AG09319 (cell line): ENCODE data around the gene IQSEC2.

ENCODE experiments used
- DNase-seq: peaks from one replicate; pipeline ENCODE4 v3.0.0-alpha.2; 2010; ENCODE audit warnings: low read depth; ENCODE audit errors: extremely low read depth
- TF ChIP-seq, protein P1 (sequence below): IDR thresholded peaks from 2 replicates; pipeline ENCODE4 v1.5.1; 2011; ENCODE audit warnings: low read depth, mild to moderate bottlenecking, inconsistent platforms, low read length, moderate library complexity

The IQSEC2 gene

DNA sequence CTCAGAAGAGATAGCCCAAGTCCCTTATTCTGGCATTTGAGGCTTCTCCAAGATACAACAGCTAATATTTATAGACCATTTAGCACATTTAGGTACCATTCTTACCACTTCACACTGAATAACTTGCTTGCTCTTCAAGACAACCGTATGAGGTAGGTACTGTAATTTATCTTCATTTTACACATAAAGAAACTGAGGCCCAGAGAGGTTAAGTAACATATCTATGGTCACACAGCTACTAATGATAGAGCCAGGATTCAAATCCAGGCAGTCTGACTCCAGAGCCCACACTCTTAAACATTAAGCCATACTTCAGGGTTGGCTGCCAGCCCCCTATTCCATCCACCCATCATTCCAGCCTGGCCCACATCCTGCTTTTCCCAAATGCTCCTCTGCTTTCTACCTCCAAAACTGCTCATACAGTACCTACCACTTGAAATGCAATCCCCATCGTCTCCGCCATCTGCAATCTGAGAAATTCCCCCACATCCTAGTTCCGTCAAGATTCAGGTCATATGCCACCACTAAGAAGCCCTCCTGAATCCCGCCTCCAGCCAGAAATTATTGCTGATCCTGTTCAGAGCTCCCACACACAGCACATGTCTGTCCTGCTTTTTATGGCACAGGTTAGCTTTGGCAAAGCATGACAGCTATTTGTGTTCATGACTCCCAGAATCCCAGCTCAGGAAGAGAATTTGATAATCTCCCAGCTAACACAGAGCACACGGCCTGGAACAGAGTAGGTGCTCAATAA lies 23.5 kb downstream of the IQSEC2 start:
- no peak for DNase-seq
- TF ChIP-seq, protein P1, sequence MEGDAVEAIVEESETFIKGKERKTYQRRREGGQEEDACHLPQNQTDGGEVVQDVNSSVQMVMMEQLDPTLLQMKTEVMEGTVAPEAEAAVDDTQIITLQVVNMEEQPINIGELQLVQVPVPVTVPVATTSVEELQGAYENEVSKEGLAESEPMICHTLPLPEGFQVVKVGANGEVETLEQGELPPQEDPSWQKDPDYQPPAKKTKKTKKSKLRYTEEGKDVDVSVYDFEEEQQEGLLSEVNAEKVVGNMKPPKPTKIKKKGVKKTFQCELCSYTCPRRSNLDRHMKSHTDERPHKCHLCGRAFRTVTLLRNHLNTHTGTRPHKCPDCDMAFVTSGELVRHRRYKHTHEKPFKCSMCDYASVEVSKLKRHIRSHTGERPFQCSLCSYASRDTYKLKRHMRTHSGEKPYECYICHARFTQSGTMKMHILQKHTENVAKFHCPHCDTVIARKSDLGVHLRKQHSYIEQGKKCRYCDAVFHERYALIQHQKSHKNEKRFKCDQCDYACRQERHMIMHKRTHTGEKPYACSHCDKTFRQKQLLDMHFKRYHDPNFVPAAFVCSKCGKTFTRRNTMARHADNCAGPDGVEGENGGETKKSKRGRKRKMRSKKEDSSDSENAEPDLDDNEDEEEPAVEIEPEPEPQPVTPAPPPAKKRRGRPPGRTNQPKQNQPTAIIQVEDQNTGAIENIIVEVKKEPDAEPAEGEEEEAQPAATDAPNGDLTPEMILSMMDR, result no peak

DNA sequence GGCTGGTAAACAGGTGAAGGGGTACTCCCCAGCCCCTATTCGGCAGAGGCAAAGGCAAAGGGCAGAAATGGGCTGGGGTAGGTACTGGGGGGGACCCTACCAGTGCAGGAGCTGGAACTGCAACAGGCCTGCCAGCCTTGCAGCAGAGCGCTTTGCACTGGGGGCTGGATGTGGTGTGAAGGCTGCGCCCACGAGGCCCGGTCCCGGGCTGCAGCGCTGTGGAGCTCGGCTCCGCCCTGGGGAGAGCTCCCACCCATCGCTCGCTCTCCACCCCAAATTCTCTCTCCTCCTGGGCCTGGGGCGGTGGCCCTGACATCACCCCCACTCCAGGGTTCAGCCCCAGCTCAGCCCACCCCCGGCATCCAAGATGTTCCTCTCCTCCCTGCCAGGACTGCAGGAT lies 24.2 kb downstream of the IQSEC2 start:
- TF ChIP-seq, protein P1, result no peak
- no peak for DNase-seq

- TF ChIP-seq, protein P1, result no peak
- DNase-seq, result no peak
Measured at GRCh38 chrX:53256446-53257041, 24.8 kb downstream of the IQSEC2 start.

DNA sequence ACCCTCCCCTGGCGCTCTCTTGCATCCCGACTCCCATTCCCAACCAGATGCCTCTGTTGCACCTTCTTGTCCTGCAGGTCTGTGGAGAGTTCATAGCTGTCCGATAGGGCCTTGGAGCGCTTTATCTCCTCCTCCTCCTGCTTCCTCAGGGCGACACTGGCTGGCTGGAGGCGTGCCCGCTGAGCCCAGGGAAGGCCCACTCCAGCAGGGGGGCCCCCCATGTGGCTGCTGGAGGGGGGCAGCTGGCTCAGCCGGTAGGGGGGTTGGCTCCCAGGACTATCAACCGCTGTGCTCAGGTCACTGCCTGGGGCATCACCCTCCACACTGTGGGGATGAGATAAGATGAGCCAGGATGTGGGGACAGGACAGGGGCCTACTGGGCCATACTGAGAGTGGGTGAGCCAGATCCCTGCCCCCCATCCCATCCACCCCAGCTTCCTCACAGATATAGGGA lies 25.6 kb downstream of the IQSEC2 start:
- TF ChIP-seq, protein P1, result no peak
- no peak for DNase-seq

- TF ChIP-seq, protein P1, result no peak
- no peak for DNase-seq
Measured at GRCh38 chrX:53254570-53255461, 26.6 kb downstream of the IQSEC2 start.

DNA sequence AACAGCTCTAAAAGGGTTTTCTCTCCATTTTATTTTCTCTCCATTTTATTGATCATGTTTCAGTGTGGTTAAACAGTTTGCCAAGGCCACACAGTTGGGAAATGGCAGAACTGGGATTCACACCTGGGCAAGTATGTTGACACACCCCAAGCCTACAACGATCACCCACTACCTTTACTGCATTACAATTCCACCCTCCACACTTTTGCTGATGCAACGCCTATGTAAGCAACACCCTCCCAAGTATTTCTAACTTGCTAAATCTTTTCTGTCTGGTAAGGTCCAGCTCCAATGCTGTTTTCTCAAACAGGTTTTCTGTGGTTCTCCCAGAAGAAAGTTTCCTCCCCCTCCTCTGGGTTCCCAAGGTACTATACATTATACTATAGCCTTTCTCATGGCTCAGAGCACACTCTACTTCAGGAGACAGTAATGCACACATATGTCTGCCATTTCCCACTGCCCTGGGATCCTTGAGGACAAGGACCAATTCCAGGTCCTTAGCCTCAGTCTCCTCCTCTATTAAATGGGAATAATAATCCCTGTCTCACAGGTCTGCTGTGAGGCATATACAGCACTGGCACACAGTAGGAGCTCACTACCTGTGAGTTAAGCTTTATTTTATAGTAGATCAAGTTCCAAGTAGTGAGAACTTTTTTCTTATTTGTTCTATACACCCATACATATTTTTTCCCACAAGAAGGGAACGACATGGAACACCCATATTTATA lies 27.9 kb downstream of the IQSEC2 start:
- TF ChIP-seq, protein P1, result no peak
- DNase-seq, result no peak
